Breast epithelium (tissue), 3 donors: ENCODE data around the gene MYL10.

Experiments used
- CTCF ChIP-seq, 3 donors: fragments of 450-650 bp; IDR thresholded peaks; one replicate each; pipeline ENCODE4 v1.5.1; 2016 to 2017; ENCODE audit warnings: antibody characterized with exemption in 3 of 3, mild to moderate bottlenecking in 3 of 3, moderate library complexity in 3 of 3
- POLR2A ChIP-seq: fragments of 450-650 bp; IDR thresholded peaks from one replicate; pipeline ENCODE4 v1.6.1; 2016; ENCODE audit warnings: antibody characterized with exemption, mild to moderate bottlenecking, moderate library complexity
- POLR2AphosphoS5 ChIP-seq, 3 donors: sonication (generic); formaldehyde crosslinking; IDR thresholded peaks; one replicate each; pipeline ENCODE4 v1.6.1; 2017; ENCODE audit warnings: antibody characterized with exemption in 3 of 3

GRCh38 chr7:101636822-101637623, 7.9 kb upstream of the MYL10 start:
- TF ChIP-seq CTCF (IDR thresholded peaks at IDR 0.05), result no peak
- no peak for TF ChIP-seq POLR2AphosphoS5 (IDR thresholded peaks at IDR 0.05)
- no peak for TF ChIP-seq POLR2A
